ENCODE measurements around the gene HSPG2.

The HSPG2 gene

DNA sequence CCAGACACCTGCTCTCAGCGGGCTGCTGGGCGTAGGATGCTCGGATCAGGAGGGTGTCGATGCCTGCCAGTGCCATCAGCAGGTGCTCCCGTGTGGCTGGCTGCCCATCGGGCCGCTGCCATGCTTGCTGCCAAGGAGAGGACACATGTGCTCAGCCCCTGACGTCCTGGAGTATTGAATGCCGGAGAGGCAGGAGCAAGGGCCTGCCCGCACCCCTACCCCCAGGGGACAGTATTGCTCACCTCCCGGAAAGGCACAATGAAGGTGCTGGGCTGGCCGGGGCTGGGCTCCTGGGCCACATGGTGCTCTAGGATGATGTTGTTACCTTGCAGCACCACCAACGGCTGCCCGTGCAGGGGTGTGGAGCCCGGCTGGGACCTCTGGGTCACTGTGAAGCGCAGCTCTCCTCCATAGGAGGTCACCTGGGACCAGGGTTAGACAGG is 61.5 kb downstream of the HSPG2 start:
- H3K4me1 ChIP-seq (ENCODE audit: control insufficient read depth in 5 of 5, insufficient read depth in 5 of 5, low read length in 5 of 5), result peaks cover 3 to 36% (median 14%) of the 10 kb centered on the region in 5 donors
- H3K9me3 ChIP-seq (ENCODE audit: control insufficient read depth in 5 of 5, low read length in 5 of 5), result no peaks in the 10 kb centered on the region
- no peaks in the 10 kb centered on the region for H3K27me3 ChIP-seq (ENCODE audit: control insufficient read depth in 5 of 5, insufficient read depth in 4 of 5, low read length in 5 of 5)
- peaks cover 4 to 99% (median 94%) of the 10 kb centered on the region in 5 donors for H3K36me3 ChIP-seq (ENCODE audit: control insufficient read depth in 5 of 5, insufficient read depth in 5 of 5, low read length in 5 of 5)
- H3K4me3 ChIP-seq (ENCODE audit: low read depth in 1 of 5, low read length in 5 of 5), result no peak overlapping the region
- no peak overlapping the region for H3K9ac ChIP-seq (ENCODE audit: low read length in 5 of 5)
- H3K27ac ChIP-seq (ENCODE audit: low read depth, low read length), result no peak overlapping the region

DNA sequence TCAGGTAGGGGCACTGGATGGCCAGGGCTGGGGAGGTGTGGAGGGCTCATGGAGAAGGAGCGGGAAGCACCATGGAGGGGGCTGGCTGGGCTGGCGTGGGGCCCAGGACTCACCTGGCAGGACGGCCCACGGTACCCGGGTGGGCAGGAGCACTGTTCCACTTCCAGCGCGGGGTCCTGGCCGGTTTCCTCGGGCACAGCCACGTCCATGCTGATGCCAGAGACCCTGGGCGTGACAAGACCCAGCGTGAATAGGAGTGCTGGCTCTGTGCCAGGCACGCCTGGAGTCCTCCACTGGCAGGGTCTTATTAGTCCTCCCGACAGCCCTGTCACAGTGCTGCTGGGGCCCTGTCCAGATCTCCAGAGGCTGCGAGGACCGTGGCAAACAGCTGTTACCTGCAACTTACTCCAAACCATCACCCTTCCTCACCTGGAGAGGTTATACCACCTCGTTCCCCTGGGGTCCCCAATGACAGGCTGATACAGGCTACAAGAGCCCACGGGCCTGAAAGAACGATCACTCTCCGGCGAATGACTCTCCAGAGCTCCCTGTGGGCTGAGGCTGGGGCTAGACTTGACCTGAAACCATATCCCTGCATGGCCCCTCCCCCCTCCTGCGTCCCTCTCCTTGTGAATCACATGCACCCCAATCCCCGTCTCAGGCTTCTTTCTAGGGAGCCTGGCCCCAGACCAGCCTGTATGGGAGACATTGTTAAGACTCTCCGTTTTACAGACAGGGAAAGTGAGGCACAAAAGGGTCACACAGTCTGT is 62.1 kb downstream of the HSPG2 start:
- no peaks in the 10 kb centered on the region for H3K27me3 ChIP-seq (ENCODE audit: control insufficient read depth in 5 of 5, insufficient read depth in 4 of 5, low read length in 5 of 5)
- H3K27ac ChIP-seq (ENCODE audit: low read depth, low read length), result no peak overlapping the region
- H3K9ac ChIP-seq (ENCODE audit: low read length in 5 of 5), result no peak overlapping the region
- H3K4me3 ChIP-seq (ENCODE audit: low read depth in 1 of 5, low read length in 5 of 5), result no peak overlapping the region
- H3K9me3 ChIP-seq (ENCODE audit: control insufficient read depth in 5 of 5, low read length in 5 of 5), result no peaks in the 10 kb centered on the region
- peaks cover 4 to 99% (median 94%) of the 10 kb centered on the region in 5 donors for H3K36me3 ChIP-seq (ENCODE audit: control insufficient read depth in 5 of 5, insufficient read depth in 5 of 5, low read length in 5 of 5)
- peaks cover 2 to 37% (median 21%) of the 10 kb centered on the region in 5 donors for H3K4me1 ChIP-seq (ENCODE audit: control insufficient read depth in 5 of 5, insufficient read depth in 5 of 5, low read length in 5 of 5)

- Histone ChIP-seq H3K27me3 (ENCODE audit: control insufficient read depth in 5 of 5, insufficient read depth in 4 of 5, low read length in 5 of 5) (no peaks in the 10 kb centered on the region), H3K4me3 (ENCODE audit: low read depth in 1 of 5, low read length in 5 of 5) (no peak overlapping the region), H3K36me3 (ENCODE audit: control insufficient read depth in 5 of 5, insufficient read depth in 5 of 5, low read length in 5 of 5) (peaks cover 4 to 99% (median 95%) of the 10 kb centered on the region in 5 donors), H3K27ac (ENCODE audit: low read depth, low read length) (no peak overlapping the region), H3K4me1 (ENCODE audit: control insufficient read depth in 5 of 5, insufficient read depth in 5 of 5, low read length in 5 of 5) (peaks cover 2 to 41% (median 26%) of the 10 kb centered on the region in 5 donors), H3K9ac (ENCODE audit: low read length in 5 of 5) (no peak overlapping the region), H3K9me3 (ENCODE audit: control insufficient read depth in 5 of 5, low read length in 5 of 5) (no peaks in the 10 kb centered on the region)
Observed at GRCh38 chr1:21874328-21874727, 62.8 kb downstream of the HSPG2 start.

DNA sequence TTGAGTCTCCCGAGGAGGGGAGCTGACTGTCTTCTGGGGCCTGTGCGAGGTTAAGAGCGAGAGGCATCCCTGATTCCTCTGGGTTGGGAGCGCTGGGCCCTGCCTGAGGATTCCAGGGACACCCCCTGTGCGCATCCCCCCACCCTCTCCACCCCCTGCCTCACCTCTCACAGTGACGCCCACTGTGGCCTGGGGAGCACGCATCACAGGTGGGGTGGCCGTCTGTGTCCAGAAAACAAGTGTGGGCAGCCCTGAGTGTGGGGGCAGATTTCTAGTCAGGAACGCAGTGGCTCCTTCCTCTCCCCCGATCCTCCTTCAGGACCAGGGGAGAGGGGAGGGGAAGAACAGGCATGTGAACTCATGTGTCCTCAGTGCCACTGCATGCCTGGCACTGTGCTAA is 63.3 kb downstream of the HSPG2 start:
- H3K4me1 ChIP-seq (ENCODE audit: control insufficient read depth in 5 of 5, insufficient read depth in 5 of 5, low read length in 5 of 5), result peaks cover 2 to 42% (median 26%) of the 10 kb centered on the region in 5 donors
- H3K36me3 ChIP-seq (ENCODE audit: control insufficient read depth in 5 of 5, insufficient read depth in 5 of 5, low read length in 5 of 5), result peaks cover 4 to 98% (median 94%) of the 10 kb centered on the region in 5 donors
- no peak overlapping the region for H3K27ac ChIP-seq (ENCODE audit: low read depth, low read length)
- no peak overlapping the region for H3K9ac ChIP-seq (ENCODE audit: low read length in 5 of 5)
- no peak overlapping the region for H3K4me3 ChIP-seq (ENCODE audit: low read depth in 1 of 5, low read length in 5 of 5)
- no peaks in the 10 kb centered on the region for H3K9me3 ChIP-seq (ENCODE audit: control insufficient read depth in 5 of 5, low read length in 5 of 5)
- no peaks in the 10 kb centered on the region for H3K27me3 ChIP-seq (ENCODE audit: control insufficient read depth in 5 of 5, insufficient read depth in 4 of 5, low read length in 5 of 5)

GRCh38 chr1:21873174-21873573 is 63.9 kb downstream of the HSPG2 start:
- peaks cover 4 to 98% (median 94%) of the 10 kb centered on the region in 5 donors for H3K36me3 ChIP-seq (ENCODE audit: control insufficient read depth in 5 of 5, insufficient read depth in 5 of 5, low read length in 5 of 5)

GRCh38 chr1:21872445-21873079 is 64.5 kb downstream of the HSPG2 start:
- Histone ChIP-seq H3K36me3 (ENCODE audit: control insufficient read depth in 5 of 5, insufficient read depth in 5 of 5, low read length in 5 of 5) (peaks cover 4 to 98% (median 89%) of the 10 kb centered on the region in 5 donors), H3K9me3 (ENCODE audit: control insufficient read depth in 5 of 5, low read length in 5 of 5) (no peaks in the 10 kb centered on the region), H3K9ac (ENCODE audit: low read length in 5 of 5) (no peak overlapping the region), H3K4me3 (ENCODE audit: low read depth in 1 of 5, low read length in 5 of 5) (no peak overlapping the region), H3K27me3 (ENCODE audit: control insufficient read depth in 5 of 5, insufficient read depth in 4 of 5, low read length in 5 of 5) (no peaks in the 10 kb centered on the region), H3K4me1 (ENCODE audit: control insufficient read depth in 5 of 5, insufficient read depth in 5 of 5, low read length in 5 of 5) (peaks cover 2 to 42% (median 26%) of the 10 kb centered on the region in 5 donors), H3K27ac (ENCODE audit: low read depth, low read length) (peak overlapping the region; percentile 30)

More at GRCh38 chr1:21873174-21873573, 63.9 kb downstream of the HSPG2 start:
- Histone ChIP-seq H3K9me3 (ENCODE audit: control insufficient read depth in 5 of 5, low read length in 5 of 5) (no peaks in the 10 kb centered on the region), H3K27ac (ENCODE audit: low read depth, low read length) (peak overlapping the region; percentile 30), H3K4me1 (ENCODE audit: control insufficient read depth in 5 of 5, insufficient read depth in 5 of 5, low read length in 5 of 5) (peaks cover 2 to 42% (median 26%) of the 10 kb centered on the region in 5 donors), H3K27me3 (ENCODE audit: control insufficient read depth in 5 of 5, insufficient read depth in 4 of 5, low read length in 5 of 5) (no peaks in the 10 kb centered on the region), H3K4me3 (ENCODE audit: low read depth in 1 of 5, low read length in 5 of 5) (no peak overlapping the region), H3K9ac (ENCODE audit: low read length in 5 of 5) (no peak overlapping the region)

- H3K9me3 ChIP-seq (ENCODE audit: control insufficient read depth in 5 of 5, low read length in 5 of 5), result no peaks in the 10 kb centered on the region
- H3K4me3 ChIP-seq (ENCODE audit: low read depth in 1 of 5, low read length in 5 of 5), result no peak overlapping the region
- no peaks in the 10 kb centered on the region for H3K27me3 ChIP-seq (ENCODE audit: control insufficient read depth in 5 of 5, insufficient read depth in 4 of 5, low read length in 5 of 5)
- H3K27ac ChIP-seq (ENCODE audit: low read depth, low read length), result peak overlapping the region; percentile 78
- peaks cover 2 to 42% (median 26%) of the 10 kb centered on the region in 5 donors for H3K4me1 ChIP-seq (ENCODE audit: control insufficient read depth in 5 of 5, insufficient read depth in 5 of 5, low read length in 5 of 5)
- peaks cover under 1 to 98% (median 89%) of the 10 kb centered on the region in 5 donors for H3K36me3 ChIP-seq (ENCODE audit: control insufficient read depth in 5 of 5, insufficient read depth in 5 of 5, low read length in 5 of 5)
- no peak overlapping the region for H3K9ac ChIP-seq (ENCODE audit: low read length in 5 of 5)
Observed at GRCh38 chr1:21871943-21872342, 65.2 kb downstream of the HSPG2 start.

DNA sequence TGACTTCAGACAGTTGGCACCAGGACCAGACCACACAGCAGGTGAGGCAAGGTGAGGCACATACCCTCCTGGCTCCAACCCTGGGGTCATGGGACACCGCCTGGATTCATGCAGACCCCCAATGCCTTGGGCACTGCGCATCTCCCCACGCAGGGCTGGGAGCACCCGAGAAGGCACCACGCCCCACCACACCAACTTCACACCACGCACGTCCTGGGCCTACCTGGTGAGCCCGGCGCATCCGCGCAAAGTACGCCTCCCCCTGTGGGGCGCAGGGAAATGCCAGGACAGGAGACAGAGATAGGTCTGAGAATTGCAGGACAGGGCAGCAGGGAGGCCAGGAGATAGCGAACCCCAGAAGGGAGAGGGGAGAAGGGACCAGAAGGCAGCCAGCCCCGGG is 66.5 kb downstream of the HSPG2 start:
- no peaks in the 10 kb centered on the region for H3K27me3 ChIP-seq (ENCODE audit: control insufficient read depth in 5 of 5, insufficient read depth in 4 of 5, low read length in 5 of 5)
- peaks cover 0 to 98% (median 90%) of the 10 kb centered on the region in 5 donors for H3K36me3 ChIP-seq (ENCODE audit: control insufficient read depth in 5 of 5, insufficient read depth in 5 of 5, low read length in 5 of 5)
- no peaks in the 10 kb centered on the region for H3K9me3 ChIP-seq (ENCODE audit: control insufficient read depth in 5 of 5, low read length in 5 of 5)
- peak overlapping the region; percentile 78 for H3K27ac ChIP-seq (ENCODE audit: low read depth, low read length)
- H3K4me3 ChIP-seq (ENCODE audit: low read depth in 1 of 5, low read length in 5 of 5), result no peak overlapping the region
- peaks cover 3 to 45% (median 26%) of the 10 kb centered on the region in 5 donors for H3K4me1 ChIP-seq (ENCODE audit: control insufficient read depth in 5 of 5, insufficient read depth in 5 of 5, low read length in 5 of 5)
- no peak overlapping the region for H3K9ac ChIP-seq (ENCODE audit: low read length in 5 of 5)

- Histone ChIP-seq H3K4me1 (ENCODE audit: control insufficient read depth in 5 of 5, insufficient read depth in 5 of 5, low read length in 5 of 5) (peaks cover 3 to 45% (median 26%) of the 10 kb centered on the region in 5 donors), H3K36me3 (ENCODE audit: control insufficient read depth in 5 of 5, insufficient read depth in 5 of 5, low read length in 5 of 5) (peaks cover 0 to 98% (median 90%) of the 10 kb centered on the region in 5 donors), H3K4me3 (ENCODE audit: low read depth in 1 of 5, low read length in 5 of 5) (no peak overlapping the region), H3K9ac (ENCODE audit: low read length in 5 of 5) (peak overlapping the region in 3 of 5 donors; percentile 11 to 59 (median 13)), H3K27me3 (ENCODE audit: control insufficient read depth in 5 of 5, insufficient read depth in 4 of 5, low read length in 5 of 5) (no peaks in the 10 kb centered on the region), H3K27ac (ENCODE audit: low read depth, low read length) (peak overlapping the region; percentile 78), H3K9me3 (ENCODE audit: control insufficient read depth in 5 of 5, low read length in 5 of 5) (no peaks in the 10 kb centered on the region)
Observed at GRCh38 chr1:21869620-21870121, 67.4 kb downstream of the HSPG2 start.
